Esophagus (tissue), 2 donors: ENCODE measurements around the gene MEF2D. TPM values are rescaled to one million over a fixed set of nuclear protein-coding genes. Genes with fewer than 3 reads are reported as not detected.

ENCODE experiments used
- H3K27ac ChIP-seq, 2 donors: one replicate each; pipeline ENCODE4 v1.5.1; 2013; ENCODE audit warnings: low read depth in 2 of 2, mild to moderate bottlenecking in 2 of 2, inconsistent platforms in 1 of 2, low read length in 1 of 2, moderate library complexity in 1 of 2
- H3K27me3 ChIP-seq, 2 donors: one replicate each; pipeline ENCODE4 v1.6.1; 2013; ENCODE audit warnings: low read length in 2 of 2, control low read depth in 1 of 2, mild to moderate bottlenecking in 1 of 2; ENCODE audit not compliant: insufficient read depth in 2 of 2, control insufficient read depth in 1 of 2
- H3K36me3 ChIP-seq, 2 donors: one replicate each; pipeline ENCODE4 v1.6.1; 2013; ENCODE audit warnings: low read length in 1 of 2; ENCODE audit not compliant: control insufficient read depth in 2 of 2, insufficient read depth in 2 of 2
- H3K4me1 ChIP-seq, 2 donors: one replicate each; pipeline ENCODE4 v1.6.1; 2013; ENCODE audit warnings: low read length in 1 of 2; ENCODE audit not compliant: control insufficient read depth in 2 of 2, insufficient read depth in 2 of 2
- H3K4me3 ChIP-seq, 2 donors: one replicate each; pipeline ENCODE4 v1.5.1; 2013; ENCODE audit warnings: low read length in 2 of 2, mild to moderate bottlenecking in 2 of 2, low read depth in 1 of 2, moderate library complexity in 1 of 2
- H3K9me3 ChIP-seq, 2 donors: one replicate each; pipeline ENCODE4 v1.6.1; 2013; ENCODE audit warnings: mild to moderate bottlenecking in 2 of 2, low read depth in 1 of 2, low read length in 1 of 2, moderate library complexity in 1 of 2; ENCODE audit not compliant: control insufficient read depth in 2 of 2, insufficient read depth in 1 of 2
- WGBS, 2 donors: extraction: QIAGEN DNeasy Blood & Tissue Kit; methylation state at CpG; one replicate each; pipeline ENCODE4 v1.1.7; 2013; 5-methylcytosine and 5-hydroxymethylcytosine counted together
- polyA plus RNA-seq, 2 donors: library from polyadenylated mRNA; stranded (reverse); fragments of 200-250 nt; gene quantifications; one replicate each; pipeline ENCODE4 v1.2.3, GENCODE V29; 2013
- donor health status: healthy with polysubstance abuse.
- donor health status: Bipolar disorder and iron deficiency.

The MEF2D gene
- polyA plus RNA-seq, 2 donors, result 8.5 to 13.5 TPM

GRCh38 chr1:156485984-156486383, 14.6 kb downstream of the MEF2D start:
- Histone ChIP-seq H3K27me3 (no peaks in the 10 kb centered on the region), H3K9me3 (no peaks in the 10 kb centered on the region), H3K36me3 (peaks cover 2 to 25% of the 10 kb centered on the region in 2 donors), H3K4me1 (peaks cover 16 to 33% of the 10 kb centered on the region in 2 donors), H3K27ac (no peak overlapping the region), H3K4me3 (no peak overlapping the region)
- WGBS, 2 donors, result 85 to 96% methylated on average over 3 of the region's 3 CpGs

DNA sequence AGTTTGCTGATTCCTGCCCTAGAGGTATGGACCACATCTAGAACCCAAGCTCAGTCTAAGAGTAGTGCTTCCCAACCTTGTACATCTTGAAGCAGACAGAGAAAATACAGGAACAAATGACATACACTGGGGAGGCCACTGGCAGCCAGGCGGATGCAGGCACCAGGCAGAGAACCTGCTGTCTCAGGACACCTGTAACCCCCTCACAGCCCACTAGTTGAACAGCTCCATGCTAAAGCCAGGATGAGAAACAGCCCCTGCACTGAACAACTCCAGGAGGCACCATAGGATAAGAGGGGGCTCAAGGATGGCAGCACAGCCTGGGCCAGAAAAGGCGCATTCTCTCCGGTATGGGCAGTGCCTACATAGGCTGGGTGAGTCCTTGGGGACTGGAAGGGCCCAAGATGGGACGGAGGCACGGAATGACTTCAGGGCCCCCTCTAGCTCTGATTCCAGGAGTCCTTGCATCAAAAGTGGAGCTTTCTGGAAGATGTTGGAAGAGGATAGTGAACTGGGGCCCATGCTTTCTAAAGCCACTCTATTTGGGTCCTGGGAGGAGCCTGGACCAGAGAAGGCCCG, 16.0 kb downstream of the MEF2D start:
- Histone ChIP-seq H3K4me1 (peaks cover 10 to 19% of the 10 kb centered on the region in 2 donors), H3K27ac (no peak overlapping the region)

GRCh38 chr1:156483397-156483796, 17.2 kb downstream of the MEF2D start:
- H3K27me3 ChIP-seq, result no peaks in the 10 kb centered on the region
- H3K4me3 ChIP-seq, result no peak overlapping the region
- H3K9me3 ChIP-seq, result no peaks in the 10 kb centered on the region
- peaks cover 9 to 11% of the 10 kb centered on the region in 2 donors for H3K4me1 ChIP-seq
- peaks cover 15 to 41% of the 10 kb centered on the region in 2 donors for H3K36me3 ChIP-seq
- WGBS, 2 donors, result 77 to 79% methylated on average over 2 of the region's 2 CpGs
- H3K27ac ChIP-seq, result no peak overlapping the region

More for the DNA sequence above, 16.0 kb downstream of the MEF2D start:
- H3K36me3 ChIP-seq, result peaks cover 7 to 35% of the 10 kb centered on the region in 2 donors
- H3K4me3 ChIP-seq, result no peak overlapping the region
- no peaks in the 10 kb centered on the region for H3K27me3 ChIP-seq
- WGBS, 2 donors, result 91 to 93% methylated on average over 6 of the region's 6 CpGs
- H3K9me3 ChIP-seq, result no peaks in the 10 kb centered on the region

GRCh38 chr1:156482276-156482675, 18.3 kb downstream of the MEF2D start:
- H3K36me3 ChIP-seq, result peaks cover 15 to 46% of the 10 kb centered on the region in 2 donors

DNA sequence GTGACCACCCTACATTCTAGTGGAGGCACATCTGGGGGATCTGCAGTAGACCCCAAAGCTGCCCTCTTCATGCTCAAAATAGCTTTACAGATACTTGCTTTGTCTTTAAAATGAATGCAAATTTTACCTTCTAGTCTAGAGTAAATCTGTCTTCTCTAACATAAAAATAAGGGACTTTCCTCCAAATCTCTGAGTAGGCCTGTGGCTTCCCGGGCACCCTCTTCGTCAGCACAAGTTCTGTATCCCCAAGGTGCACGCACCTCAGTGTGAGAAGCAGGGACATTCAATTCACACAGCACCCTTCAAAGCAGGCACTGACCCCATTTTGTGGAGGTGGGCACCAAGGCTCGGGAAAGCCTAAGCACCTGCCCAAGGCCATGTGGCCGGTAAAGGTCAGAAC, 19.0 kb downstream of the MEF2D start:
- H3K4me3 ChIP-seq, result no peak overlapping the region
- H3K36me3 ChIP-seq, result peaks cover 15 to 51% of the 10 kb centered on the region in 2 donors
- no peaks in the 10 kb centered on the region for H3K9me3 ChIP-seq
- H3K27me3 ChIP-seq, result no peaks in the 10 kb centered on the region
- WGBS, 2 donors, result 82 to 87% methylated on average over 5 of the region's 5 CpGs
- peaks cover 4 to 10% of the 10 kb centered on the region in 2 donors for H3K4me1 ChIP-seq
- no peak overlapping the region for H3K27ac ChIP-seq

More at GRCh38 chr1:156482276-156482675, 18.3 kb downstream of the MEF2D start:
- no peaks in the 10 kb centered on the region for H3K27me3 ChIP-seq
- H3K4me3 ChIP-seq, result no peak overlapping the region
- peaks cover 6 to 7% of the 10 kb centered on the region in 2 donors for H3K4me1 ChIP-seq
- H3K27ac ChIP-seq, result no peak overlapping the region
- no peaks in the 10 kb centered on the region for H3K9me3 ChIP-seq
- WGBS, 2 donors, result 92 to 94% methylated on average over 19 of the region's 19 CpGs

GRCh38 chr1:156480411-156481192, 20.0 kb downstream of the MEF2D start:
- 42 to 47% methylated on average over 34 of the region's 34 CpGs for WGBS, 2 donors
- Histone ChIP-seq H3K4me3 (no peak overlapping the region), H3K9me3 (no peaks in the 10 kb centered on the region), H3K27ac (peak overlapping the region in 1 of 2 donors; percentile 47), H3K27me3 (no peaks in the 10 kb centered on the region), H3K4me1 (peaks cover 4 to 10% of the 10 kb centered on the region in 2 donors), H3K36me3 (peaks cover 15 to 61% of the 10 kb centered on the region in 2 donors)

GRCh38 chr1:156480016-156480370, 20.6 kb downstream of the MEF2D start:
- Histone ChIP-seq H3K36me3 (peaks cover 22 to 66% of the 10 kb centered on the region in 2 donors), H3K9me3 (no peaks in the 10 kb centered on the region), H3K27ac (peak overlapping the region in 1 of 2 donors; percentile 43), H3K4me1 (peaks cover 4 to 12% of the 10 kb centered on the region in 2 donors), H3K4me3 (no peak overlapping the region), H3K27me3 (no peaks in the 10 kb centered on the region)
- WGBS, 2 donors, result 50 to 56% methylated on average over 4 of the region's 4 CpGs

GRCh38 chr1:156479093-156480015, 21.2 kb downstream of the MEF2D start:
- WGBS, 2 donors, result 90 to 92% methylated on average over 15 of the region's 15 CpGs
- H3K27ac ChIP-seq, result peak overlapping the region in 1 of 2 donors; percentile 43

DNA sequence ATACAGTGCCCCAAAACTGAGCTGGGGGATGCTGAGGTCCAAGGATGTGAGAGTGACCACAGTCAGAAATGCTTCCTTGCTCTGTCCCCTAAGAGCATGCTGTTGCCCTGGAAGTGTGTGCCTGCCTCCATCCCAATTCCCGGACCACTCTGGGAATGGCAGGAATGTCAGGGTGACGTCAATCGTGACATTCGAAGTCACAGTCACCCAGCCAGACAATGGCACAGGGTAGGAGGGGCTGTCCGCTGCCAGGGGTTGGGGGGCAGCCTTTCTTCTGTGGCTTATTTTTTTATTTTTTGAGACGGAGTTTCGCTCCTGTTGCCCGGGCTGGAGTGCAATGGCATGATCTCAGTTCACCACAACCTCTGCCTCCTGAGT, 22.3 kb downstream of the MEF2D start:
- Histone ChIP-seq H3K4me1 (peaks cover 0 to 11% of the 10 kb centered on the region in 2 donors), H3K4me3 (no peak overlapping the region), H3K27ac (peak overlapping the region; percentile 6 to 53), H3K36me3 (peaks cover 26 to 76% of the 10 kb centered on the region in 2 donors), H3K9me3 (no peaks in the 10 kb centered on the region), H3K27me3 (no peaks in the 10 kb centered on the region)
- WGBS, 2 donors, result 93 to 95% methylated on average over 8 of the region's 8 CpGs

More at GRCh38 chr1:156479093-156480015, 21.2 kb downstream of the MEF2D start:
- H3K4me3 ChIP-seq, result no peak overlapping the region
- H3K9me3 ChIP-seq, result no peaks in the 10 kb centered on the region
- H3K36me3 ChIP-seq, result peaks cover 23 to 71% of the 10 kb centered on the region in 2 donors
- H3K27me3 ChIP-seq, result no peaks in the 10 kb centered on the region
- peaks cover 0 to 11% of the 10 kb centered on the region in 2 donors for H3K4me1 ChIP-seq
